ENCODE data around the gene SCN8A.

The SCN8A gene

GRCh38 chr12:51625370-51625769 is 34.3 kb downstream of the SCN8A start:
- no peak for DNase-seq (ENCODE audit: low spot score)
- Histone ChIP-seq H3K27ac (ENCODE audit: poor library complexity, severe bottlenecking) (no peak overlapping the region), H3K36me3 (ENCODE audit: low read depth) (no peaks in the 10 kb centered on the region), H3K27me3 (ENCODE audit: insufficient read depth, poor library complexity, severe bottlenecking) (no peaks in the 10 kb centered on the region), H3K4me1 (ENCODE audit: insufficient read depth, poor library complexity, severe bottlenecking) (peaks cover 6% of the 10 kb centered on the region), H3K4me3 (ENCODE audit: severe bottlenecking) (no peak overlapping the region), H3K9me3 (ENCODE audit: severe bottlenecking) (no peaks in the 10 kb centered on the region)
- no peak for ATAC-seq (ENCODE audit: low read depth)
- TF ChIP-seq CTCF (IDR thresholded peaks at IDR 0.05; ENCODE audit: poor library complexity, severe bottlenecking), result no peak

- DNase-seq (ENCODE audit: low spot score) (no peak), ATAC-seq (ENCODE audit: low read depth) (no peak)
- H3K4me3 ChIP-seq (ENCODE audit: severe bottlenecking), result no peak overlapping the region
- no peaks in the 10 kb centered on the region for H3K27me3 ChIP-seq (ENCODE audit: insufficient read depth, poor library complexity, severe bottlenecking)
- H3K4me1 ChIP-seq (ENCODE audit: insufficient read depth, poor library complexity, severe bottlenecking), result peaks cover 6% of the 10 kb centered on the region
- TF ChIP-seq CTCF (IDR thresholded peaks at IDR 0.05; ENCODE audit: poor library complexity, severe bottlenecking), result no peak
- no peaks in the 10 kb centered on the region for H3K9me3 ChIP-seq (ENCODE audit: severe bottlenecking)
- H3K36me3 ChIP-seq (ENCODE audit: low read depth), result no peaks in the 10 kb centered on the region
- H3K27ac ChIP-seq (ENCODE audit: poor library complexity, severe bottlenecking), result no peak overlapping the region
Observed at GRCh38 chr12:51626115-51626514, 35.1 kb downstream of the SCN8A start.

GRCh38 chr12:51626629-51627028 is 35.6 kb downstream of the SCN8A start:
- ATAC-seq (ENCODE audit: low read depth) (no peak), DNase-seq (ENCODE audit: low spot score) (no peak)
- Histone ChIP-seq H3K9me3 (ENCODE audit: severe bottlenecking) (no peaks in the 10 kb centered on the region), H3K4me1 (ENCODE audit: insufficient read depth, poor library complexity, severe bottlenecking) (peaks cover 10% of the 10 kb centered on the region), H3K27me3 (ENCODE audit: insufficient read depth, poor library complexity, severe bottlenecking) (no peaks in the 10 kb centered on the region), H3K36me3 (ENCODE audit: low read depth) (no peaks in the 10 kb centered on the region), H3K27ac (ENCODE audit: poor library complexity, severe bottlenecking) (no peak overlapping the region), H3K4me3 (ENCODE audit: severe bottlenecking) (no peak overlapping the region)
- TF ChIP-seq CTCF (IDR thresholded peaks at IDR 0.05; ENCODE audit: poor library complexity, severe bottlenecking), result no peak

GRCh38 chr12:51630256-51630880 is 39.3 kb downstream of the SCN8A start:
- TF ChIP-seq CTCF (IDR thresholded peaks at IDR 0.05; ENCODE audit: poor library complexity, severe bottlenecking), result no peak
- Histone ChIP-seq H3K9me3 (ENCODE audit: severe bottlenecking) (no peaks in the 10 kb centered on the region), H3K36me3 (ENCODE audit: low read depth) (no peaks in the 10 kb centered on the region), H3K27me3 (ENCODE audit: insufficient read depth, poor library complexity, severe bottlenecking) (no peaks in the 10 kb centered on the region), H3K4me3 (ENCODE audit: severe bottlenecking) (no peak overlapping the region), H3K4me1 (ENCODE audit: insufficient read depth, poor library complexity, severe bottlenecking) (peaks cover 16% of the 10 kb centered on the region), H3K27ac (ENCODE audit: poor library complexity, severe bottlenecking) (no peak overlapping the region)
- ATAC-seq (ENCODE audit: low read depth) (no peak), DNase-seq (ENCODE audit: low spot score) (no peak)

- DNase-seq (ENCODE audit: low spot score) (no peak), ATAC-seq (ENCODE audit: low read depth) (no peak)
- no peak overlapping the region for H3K4me3 ChIP-seq (ENCODE audit: severe bottlenecking)
- H3K36me3 ChIP-seq (ENCODE audit: low read depth), result no peaks in the 10 kb centered on the region
- H3K9me3 ChIP-seq (ENCODE audit: severe bottlenecking), result no peaks in the 10 kb centered on the region
- H3K27me3 ChIP-seq (ENCODE audit: insufficient read depth, poor library complexity, severe bottlenecking), result no peaks in the 10 kb centered on the region
- H3K4me1 ChIP-seq (ENCODE audit: insufficient read depth, poor library complexity, severe bottlenecking), result peaks cover 22% of the 10 kb centered on the region
- TF ChIP-seq CTCF (IDR thresholded peaks at IDR 0.05; ENCODE audit: poor library complexity, severe bottlenecking), result no peak
- no peak overlapping the region for H3K27ac ChIP-seq (ENCODE audit: poor library complexity, severe bottlenecking)
Observed at GRCh38 chr12:51630986-51631385, 40.0 kb downstream of the SCN8A start.

All from RWPE2 (cell line).